GM12891 (cell line): Measurements from ENCODE around the gene REM2.

Experiments
- POLR2A ChIP-seq: IDR thresholded peaks from 2 replicates; pipeline ENCODE4 v1.6.1; 2011; ENCODE audit warnings: low read depth, low read length, control low read depth
- POLR2AphosphoS5 ChIP-seq: IDR thresholded peaks from 2 replicates; pipeline ENCODE4 v1.6.1; 2011; ENCODE audit warnings: low read depth, low read length, control low read depth
- TAF1 ChIP-seq: IDR thresholded peaks from 2 replicates; pipeline ENCODE4 v1.6.1; 2011; ENCODE audit warnings: low read depth, low read length, control low read depth

- no peak for TF ChIP-seq POLR2A
- TF ChIP-seq TAF1, result no peak
- no peak for TF ChIP-seq POLR2AphosphoS5
Measured at GRCh38 chr14:22935156-22935555, 52.1 kb downstream of the REM2 start.
